SKM-1 treated with dmso at 0.1 percent for 144 hours (cell line): Measurements from ENCODE around the gene DNAJC8.

Source experiments
- DNase-seq: peaks from one replicate; lab custom pipeline; 2025; ENCODE audit not compliant: unreplicated experiment; lab: John Stamatoyannopoulos, UW

Gene DNAJC8

GRCh38 chr1:28249866-28250295, 17.1 kb upstream of the DNAJC8 start:
- no peak for DNase-seq

- DNase-seq = peak; percentile 52
Measured at GRCh38 chr1:28249013-28249865, 16.4 kb upstream of the DNAJC8 start.

DNA sequence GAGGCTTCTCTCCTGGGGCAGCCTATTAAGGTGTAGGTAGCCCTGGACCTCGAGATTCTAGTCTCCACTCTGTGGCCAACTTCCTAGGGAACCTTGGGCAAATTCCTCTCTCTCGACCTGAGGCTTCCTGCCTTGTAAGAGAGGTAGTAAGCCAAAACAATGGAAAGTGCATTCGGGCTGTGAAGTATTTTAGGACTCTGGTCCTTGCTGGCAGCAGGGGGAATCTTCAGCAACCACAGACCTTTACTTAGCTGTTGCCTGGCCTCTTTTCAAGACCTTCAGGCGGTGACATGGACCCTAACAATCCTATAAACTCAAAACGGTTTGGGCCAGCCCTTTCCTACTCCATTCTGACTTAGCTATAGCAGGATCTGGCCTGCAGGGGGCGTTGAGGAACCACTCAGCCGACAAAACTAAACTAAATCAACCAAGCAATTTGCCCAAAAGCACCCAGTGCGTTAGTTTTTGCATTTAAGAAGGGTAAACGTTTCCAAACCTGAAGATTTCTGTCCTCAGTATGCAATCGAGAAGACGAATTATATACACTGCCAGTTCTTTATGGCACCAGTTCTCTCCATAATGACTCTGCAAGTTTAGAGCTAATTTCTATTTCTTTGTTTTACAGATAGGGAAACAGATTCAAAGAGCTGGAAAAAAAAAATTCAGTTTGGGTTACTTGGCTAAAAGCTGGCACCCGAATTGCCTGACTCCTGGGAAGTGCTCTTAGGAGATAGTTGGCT, 15.6 kb upstream of the DNAJC8 start:
- DNase-seq = peak; percentile 66

GRCh38 chr1:28247612-28248272, 14.9 kb upstream of the DNAJC8 start:
- DNase-seq = no peak

DNA sequence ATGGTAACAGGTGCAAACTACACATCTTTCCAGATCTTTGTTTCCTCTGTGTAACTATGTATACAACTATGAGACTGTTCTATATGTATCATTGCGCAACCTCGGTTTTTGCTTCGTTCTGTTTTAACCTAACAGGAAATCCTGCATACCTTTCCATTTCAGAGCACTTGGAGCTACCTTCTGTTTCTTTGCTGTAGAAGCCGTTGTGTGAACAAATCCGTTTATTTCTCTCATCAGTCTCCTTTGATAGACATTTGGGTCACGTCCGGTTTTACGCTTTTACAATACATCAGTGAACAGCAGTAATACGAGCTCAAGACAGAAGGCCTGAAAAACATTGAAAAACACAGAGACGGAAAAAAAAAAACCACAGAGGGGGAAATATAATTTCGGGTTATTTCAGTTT, 13.6 kb upstream of the DNAJC8 start:
- peak; percentile 58 for DNase-seq

DNA sequence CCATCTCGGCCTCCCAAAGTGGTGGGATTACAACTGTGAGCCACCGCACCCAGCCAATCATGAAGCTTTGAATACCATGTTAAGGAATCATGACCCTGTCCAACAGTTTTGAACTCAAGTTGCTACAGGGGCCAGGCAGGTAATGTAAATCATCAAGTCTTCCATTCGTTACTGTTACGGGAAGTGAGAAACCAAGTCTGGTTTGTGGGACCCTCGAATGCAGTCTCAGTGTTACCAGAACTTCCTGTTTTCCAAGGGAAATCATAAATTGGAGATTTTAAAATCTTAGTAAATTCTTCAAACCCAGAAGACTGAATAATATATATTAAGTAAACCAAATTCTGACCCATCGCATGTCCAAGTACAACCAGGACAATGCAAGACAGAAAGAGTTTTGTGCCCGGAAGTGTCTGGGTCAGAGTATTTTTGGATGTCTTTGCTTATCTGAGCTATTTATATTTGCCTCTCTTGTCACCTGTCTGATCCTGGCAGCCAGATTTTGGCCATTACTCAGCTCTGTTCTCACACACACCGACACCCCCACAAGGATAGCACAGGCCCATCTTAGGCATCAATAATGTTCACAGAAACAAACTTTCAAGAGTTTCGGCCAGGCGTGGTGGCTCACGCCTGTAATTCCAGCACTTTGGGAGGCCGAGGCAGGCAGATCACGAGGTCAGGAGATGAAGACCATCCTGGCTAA, 11.9 kb upstream of the DNAJC8 start:
- DNase-seq = no peak

GRCh38 chr1:28243685-28244311, 11.0 kb upstream of the DNAJC8 start:
- DNase-seq = no peak

GRCh38 chr1:28241638-28242241, 8.9 kb upstream of the DNAJC8 start:
- no peak for DNase-seq

- DNase-seq = no peak
Measured at GRCh38 chr1:28240024-28240423, 7.2 kb upstream of the DNAJC8 start.

DNA sequence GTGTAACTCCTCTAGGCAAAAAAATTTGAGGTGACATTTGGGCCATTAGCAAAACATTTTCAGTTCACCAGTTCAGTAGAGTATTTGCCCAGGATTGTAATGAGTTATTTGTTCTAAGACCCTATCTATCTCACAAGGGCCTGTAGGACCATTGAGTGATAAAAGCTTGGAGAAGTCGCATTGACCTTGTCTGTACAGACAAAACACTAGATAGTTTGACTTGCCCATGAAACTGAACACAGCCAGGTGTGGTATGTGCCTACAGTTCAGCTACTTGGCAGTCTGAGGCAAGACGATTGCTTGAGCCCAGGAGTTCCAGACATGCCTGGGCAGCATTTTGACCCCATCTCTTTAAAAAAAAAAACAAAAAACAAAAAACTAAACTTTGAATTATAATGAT, 6.2 kb upstream of the DNAJC8 start:
- DNase-seq = no peak

- no peak for DNase-seq
Measured at GRCh38 chr1:28236656-28237322, 4.0 kb upstream of the DNAJC8 start.

- DNase-seq = peak; percentile 99
Measured at GRCh38 chr1:28235755-28236655, 3.2 kb upstream of the DNAJC8 start, which contains the start of gene ATP5IF1. Gene ATP5IF1, plus strand, starts transcription at chr1:28236124. Its CDS starts 60 bp downstream, at chr1:28236184.

- no peak for DNase-seq
Measured at GRCh38 chr1:28233264-28233606, 406 bp upstream of the DNAJC8 start.

- no peak for DNase-seq
Measured at GRCh38 chr1:28229996-28230395, 2.8 kb downstream of the DNAJC8 start.

DNA sequence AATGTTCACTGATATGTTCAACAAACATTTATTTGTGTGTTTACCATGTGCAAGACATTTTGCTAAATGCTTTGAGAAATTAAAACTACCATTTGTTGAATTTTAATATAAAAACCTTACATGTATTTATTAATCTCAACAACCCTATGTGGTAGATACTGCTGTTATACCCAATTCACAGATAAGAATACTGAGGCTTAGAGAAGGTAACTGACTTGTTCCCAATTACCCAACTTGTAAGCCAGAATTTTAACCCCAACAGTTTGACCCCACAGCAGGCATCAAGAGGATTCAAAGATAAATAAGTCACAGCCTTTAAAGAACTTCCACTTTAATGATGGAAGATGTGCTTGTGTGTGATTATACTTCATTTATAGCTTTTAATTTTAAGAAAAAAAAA, 3.7 kb downstream of the DNAJC8 start:
- DNase-seq = no peak

GRCh38 chr1:28213315-28213714, 19.5 kb downstream of the DNAJC8 start:
- DNase-seq = no peak

- no peak for DNase-seq
Measured at GRCh38 chr1:28209700-28210099, 23.1 kb downstream of the DNAJC8 start.

DNA sequence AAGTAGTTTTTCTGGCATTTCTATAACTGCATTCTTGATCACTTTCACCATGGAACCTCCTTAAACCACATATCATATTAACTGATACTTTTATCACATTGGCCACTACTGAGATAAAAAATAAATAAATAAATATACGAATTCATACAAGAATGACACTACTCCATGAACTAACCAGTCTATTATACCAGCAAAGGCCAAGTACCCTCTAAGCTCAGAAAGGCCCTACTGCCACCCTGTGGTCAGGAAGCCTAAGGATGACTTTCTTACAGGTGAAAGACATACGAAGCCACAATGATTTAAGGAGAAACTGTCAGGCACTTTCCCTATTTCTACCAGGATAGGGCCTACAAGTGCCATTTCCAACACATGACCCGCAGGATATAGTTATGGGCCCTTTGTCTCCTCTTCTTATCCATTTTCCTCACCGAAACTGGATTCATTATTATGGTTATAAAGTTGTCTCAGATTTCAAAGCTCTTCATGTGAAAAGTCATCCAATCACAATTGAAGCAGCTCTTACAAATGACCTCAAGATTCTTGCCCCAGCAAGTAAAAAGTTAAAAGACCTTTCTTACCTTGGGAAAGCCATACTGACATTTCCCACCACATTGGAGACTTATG, 23.9 kb downstream of the DNAJC8 start:
- DNase-seq = peak; percentile 58
